Measurements from ENCODE around the gene TGFBR2.

GRCh38 chr3:30605005-30605404, 1.4 kb upstream of the TGFBR2 start:
- TF ChIP-seq EZH2phosphoT487 (IDR thresholded peaks at IDR 0.05; ENCODE audit: insufficient read depth, low read depth) (no peak), EZH2 (IDR thresholded peaks at IDR 0.05; ENCODE audit: insufficient read depth, poor library complexity, severe bottlenecking) (no peak)
